Liver (tissue), 9 donors: ENCODE measurements around the gene CDH7. TPM values are rescaled to one million over a fixed set of nuclear protein-coding genes. Genes with fewer than 3 reads are reported as not detected.

Experiments used
- DNase-seq: peaks from one replicate; pipeline ENCODE4 v3.0.0-alpha.2; 2017; ENCODE audit warnings: low spot score
- H3K27ac ChIP-seq, 2 donors: one replicate each; pipeline ENCODE4 v1.7.0; 2013; ENCODE audit warnings: inconsistent platforms in 2 of 2, low read length in 2 of 2, control low read depth in 1 of 2, low read depth in 1 of 2, mild to moderate bottlenecking in 1 of 2
- H3K27me3 ChIP-seq, 4 donors: one replicate each; pipeline versions ENCODE4 v1.6.1 to v1.7.0; 2013; ENCODE audit warnings: low read length in 3 of 4, inconsistent platforms in 1 of 4, mild to moderate bottlenecking in 1 of 4, moderate library complexity in 1 of 4; ENCODE audit not compliant: control insufficient read depth in 4 of 4, insufficient read depth in 4 of 4
- H3K36me3 ChIP-seq, 4 donors: one replicate each; pipeline versions ENCODE4 v1.6.1 to v1.7.0; 2013; ENCODE audit warnings: low read length in 3 of 4, mild to moderate bottlenecking in 3 of 4, low read depth in 1 of 4, moderate library complexity in 1 of 4; ENCODE audit not compliant: control insufficient read depth in 4 of 4, insufficient read depth in 3 of 4
- H3K4me1 ChIP-seq, 4 donors: one replicate each; pipeline versions ENCODE4 v1.6.1 to v1.7.0; 2013; ENCODE audit warnings: low read length in 3 of 4, mild to moderate bottlenecking in 3 of 4, moderate library complexity in 1 of 4; ENCODE audit not compliant: control insufficient read depth in 4 of 4, insufficient read depth in 4 of 4
- H3K4me3 ChIP-seq, 3 donors: one replicate each; pipeline versions ENCODE4 v1.6.1 to v1.7.0; 2013; ENCODE audit warnings: low read length in 3 of 3, control low read depth in 1 of 3, low read depth in 1 of 3, mild to moderate bottlenecking in 1 of 3
- H3K9ac ChIP-seq, 2 donors: one replicate each; pipeline ENCODE4 v1.7.0; 2013; ENCODE audit warnings: low read length in 2 of 2, mild to moderate bottlenecking in 2 of 2, moderate library complexity in 2 of 2, control low read depth in 1 of 2, low read depth in 1 of 2
- H3K9me3 ChIP-seq, 4 donors: one replicate each; pipeline versions ENCODE4 v1.6.1 to v1.7.0; 2013; ENCODE audit warnings: low read length in 3 of 4; ENCODE audit not compliant: control insufficient read depth in 4 of 4
- FOXA1 ChIP-seq: IDR thresholded peaks from 2 replicates; pipeline ENCODE4 v1.6.1; 2016; ENCODE audit warnings: antibody characterized with exemption
- FOXA2 ChIP-seq: IDR thresholded peaks from 2 replicates; pipeline ENCODE4 v1.6.1; 2016; ENCODE audit warnings: antibody characterized with exemption
- GABPA ChIP-seq, 2 donors: IDR thresholded peaks in 1 of 2; conservative IDR thresholded peaks in 1 of 2; 2 replicates each; pipeline ENCODE4 v1.6.1; 2016; ENCODE audit warnings: antibody characterized with exemption in 2 of 2, mild to moderate bottlenecking in 1 of 2, moderate library complexity in 1 of 2
- HNF4A ChIP-seq, 2 donors: conservative IDR thresholded peaks; 2 replicates each; pipeline ENCODE4 v1.6.1; 2016; ENCODE audit warnings: antibody characterized with exemption in 2 of 2, mild to moderate bottlenecking in 2 of 2
- HNF4G ChIP-seq: IDR thresholded peaks from 2 replicates; pipeline ENCODE4 v1.6.1; 2016; ENCODE audit warnings: antibody characterized with exemption
- JUND ChIP-seq, 2 donors: IDR thresholded peaks; 2 replicates each; pipeline ENCODE4 v1.6.1; 2016; ENCODE audit warnings: antibody characterized with exemption in 2 of 2
- NR2F2 ChIP-seq: IDR thresholded peaks from 2 replicates; pipeline ENCODE4 v1.6.1; 2016; ENCODE audit warnings: antibody characterized with exemption
- RAD21 ChIP-seq, 2 donors: IDR thresholded peaks; 2 replicates each; pipeline ENCODE4 v1.6.1; 2016; ENCODE audit warnings: antibody characterized with exemption in 2 of 2, mild to moderate bottlenecking in 2 of 2
- RXRA ChIP-seq, 2 donors: IDR thresholded peaks; 2 replicates each; pipeline ENCODE4 v1.6.1; 2017 to 2018; ENCODE audit warnings: antibody characterized with exemption in 2 of 2, mild to moderate bottlenecking in 1 of 2
- SP1 ChIP-seq: IDR thresholded peaks from 2 replicates; pipeline ENCODE4 v1.6.1; 2018; ENCODE audit warnings: antibody characterized with exemption, mild to moderate bottlenecking
- TAF1 ChIP-seq: conservative IDR thresholded peaks from 2 replicates; pipeline ENCODE4 v1.6.1; 2016; ENCODE audit warnings: antibody characterized with exemption, mild to moderate bottlenecking
- YY1 ChIP-seq: IDR thresholded peaks from 2 replicates; pipeline ENCODE4 v1.6.1; 2016; ENCODE audit warnings: antibody characterized with exemption, mild to moderate bottlenecking
- WGBS: extraction: QIAGEN DNeasy Blood & Tissue Kit; methylation state at CpG from one replicate; pipeline ENCODE4 v1.1.7; 2013; 5-methylcytosine and 5-hydroxymethylcytosine counted together
- polyA plus RNA-seq, 2 donors: library from polyadenylated mRNA; stranded (reverse) in 1 of 2; unstranded in 1 of 2; fragments of 200-250 nt in 1 of 2; fragments of >200 nt in 1 of 2; fragmentation: Nextera tagmentation in 1 of 2; extraction: Ambion mirVana in 1 of 2; gene quantifications; one replicate each; pipeline versions ENCODE4 v1.2.1 to v1.2.3, GENCODE V29; 2013 to 2015
- total RNA-seq, 2 donors: library from RNA; depleted of rRNA; stranded (reverse); fragments of >200 nt; gene quantifications; one replicate each; pipeline ENCODE4 v1.2.3, GENCODE V29; 2014
- TF ChIP-seq, protein P1 (sequence below): IDR thresholded peaks from 2 replicates; pipeline ENCODE4 v1.6.1; 2016; ENCODE audit warnings: antibody characterized with exemption
- TF ChIP-seq, protein P2 (sequence below): IDR thresholded peaks from 2 replicates; pipeline ENCODE4 v1.6.1; 2016; ENCODE audit warnings: antibody characterized with exemption, mild to moderate bottlenecking
- TF ChIP-seq, protein P3 (sequence below): fragments of 150-350 bp; IDR thresholded peaks from 2 replicates; pipeline ENCODE4 v1.5.1; 2017; ENCODE audit warnings: improper control_type of control experiment, low read depth, low read length; ENCODE audit not compliant: missing input control
- TF ChIP-seq, protein P4 (sequence below): IDR thresholded peaks from 2 replicates; pipeline ENCODE4 v1.6.1; 2016; ENCODE audit warnings: antibody characterized with exemption
- donor health status: healthy.
- donor health status: healthy.
- donor health status: healthy.
- donor health status: healthy.
- donor health status: healthy.

CDH7 gene
- total and polyA plus RNA-seq, 4 donors: under 0.01 TPM; not detected in 3

DNA sequence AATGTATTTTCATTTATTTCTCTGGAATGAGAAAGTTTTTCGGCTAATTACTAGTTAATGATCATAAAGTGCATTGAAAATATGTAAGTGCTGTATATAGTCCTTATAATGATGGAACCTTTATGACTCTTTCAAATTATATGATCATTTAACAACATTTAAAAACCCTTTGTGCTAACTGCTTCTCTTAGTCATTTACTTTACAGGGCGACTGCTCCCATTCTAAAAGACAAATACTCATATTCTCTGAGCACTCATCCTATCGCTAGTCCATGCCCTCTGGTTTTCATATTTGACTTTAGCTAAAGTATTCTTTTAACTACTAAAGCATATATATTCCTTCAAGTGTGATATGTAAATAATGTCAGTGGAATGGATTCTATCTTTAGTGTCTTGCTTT is 168.2 kb downstream of the CDH7 start:
- no peaks in the 10 kb centered on the region for H3K36me3 ChIP-seq
- 69% methylated on average over 3 of the region's 3 CpGs for WGBS
- no peaks in the 10 kb centered on the region for H3K4me1 ChIP-seq
- no peak overlapping the region for H3K4me3 ChIP-seq
- no peak overlapping the region for H3K27ac ChIP-seq
- DNase-seq: no peak
- H3K27me3 ChIP-seq: peaks cover 0 to 2% (median 0%) of the 10 kb centered on the region in 4 donors
- no peaks in the 10 kb centered on the region for H3K9me3 ChIP-seq
- no peak for TF ChIP-seq GABPA (IDR thresholded peaks at IDR 0.05 in 1 of 2, conservative IDR thresholded peaks at IDR 0.05 in 1 of 2)
- TF ChIP-seq JUND (IDR thresholded peaks at IDR 0.05): no peak
- TF ChIP-seq, protein P1, sequence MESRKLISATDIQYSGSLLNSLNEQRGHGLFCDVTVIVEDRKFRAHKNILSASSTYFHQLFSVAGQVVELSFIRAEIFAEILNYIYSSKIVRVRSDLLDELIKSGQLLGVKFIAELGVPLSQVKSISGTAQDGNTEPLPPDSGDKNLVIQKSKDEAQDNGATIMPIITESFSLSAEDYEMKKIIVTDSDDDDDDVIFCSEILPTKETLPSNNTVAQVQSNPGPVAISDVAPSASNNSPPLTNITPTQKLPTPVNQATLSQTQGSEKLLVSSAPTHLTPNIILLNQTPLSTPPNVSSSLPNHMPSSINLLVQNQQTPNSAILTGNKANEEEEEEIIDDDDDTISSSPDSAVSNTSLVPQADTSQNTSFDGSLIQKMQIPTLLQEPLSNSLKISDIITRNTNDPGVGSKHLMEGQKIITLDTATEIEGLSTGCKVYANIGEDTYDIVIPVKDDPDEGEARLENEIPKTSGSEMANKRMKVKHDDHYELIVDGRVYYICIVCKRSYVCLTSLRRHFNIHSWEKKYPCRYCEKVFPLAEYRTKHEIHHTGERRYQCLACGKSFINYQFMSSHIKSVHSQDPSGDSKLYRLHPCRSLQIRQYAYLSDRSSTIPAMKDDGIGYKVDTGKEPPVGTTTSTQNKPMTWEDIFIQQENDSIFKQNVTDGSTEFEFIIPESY: no peak
- TF ChIP-seq FOXA1: no peak
- TF ChIP-seq, protein P2, sequence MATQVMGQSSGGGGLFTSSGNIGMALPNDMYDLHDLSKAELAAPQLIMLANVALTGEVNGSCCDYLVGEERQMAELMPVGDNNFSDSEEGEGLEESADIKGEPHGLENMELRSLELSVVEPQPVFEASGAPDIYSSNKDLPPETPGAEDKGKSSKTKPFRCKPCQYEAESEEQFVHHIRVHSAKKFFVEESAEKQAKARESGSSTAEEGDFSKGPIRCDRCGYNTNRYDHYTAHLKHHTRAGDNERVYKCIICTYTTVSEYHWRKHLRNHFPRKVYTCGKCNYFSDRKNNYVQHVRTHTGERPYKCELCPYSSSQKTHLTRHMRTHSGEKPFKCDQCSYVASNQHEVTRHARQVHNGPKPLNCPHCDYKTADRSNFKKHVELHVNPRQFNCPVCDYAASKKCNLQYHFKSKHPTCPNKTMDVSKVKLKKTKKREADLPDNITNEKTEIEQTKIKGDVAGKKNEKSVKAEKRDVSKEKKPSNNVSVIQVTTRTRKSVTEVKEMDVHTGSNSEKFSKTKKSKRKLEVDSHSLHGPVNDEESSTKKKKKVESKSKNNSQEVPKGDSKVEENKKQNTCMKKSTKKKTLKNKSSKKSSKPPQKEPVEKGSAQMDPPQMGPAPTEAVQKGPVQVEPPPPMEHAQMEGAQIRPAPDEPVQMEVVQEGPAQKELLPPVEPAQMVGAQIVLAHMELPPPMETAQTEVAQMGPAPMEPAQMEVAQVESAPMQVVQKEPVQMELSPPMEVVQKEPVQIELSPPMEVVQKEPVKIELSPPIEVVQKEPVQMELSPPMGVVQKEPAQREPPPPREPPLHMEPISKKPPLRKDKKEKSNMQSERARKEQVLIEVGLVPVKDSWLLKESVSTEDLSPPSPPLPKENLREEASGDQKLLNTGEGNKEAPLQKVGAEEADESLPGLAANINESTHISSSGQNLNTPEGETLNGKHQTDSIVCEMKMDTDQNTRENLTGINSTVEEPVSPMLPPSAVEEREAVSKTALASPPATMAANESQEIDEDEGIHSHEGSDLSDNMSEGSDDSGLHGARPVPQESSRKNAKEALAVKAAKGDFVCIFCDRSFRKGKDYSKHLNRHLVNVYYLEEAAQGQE: no peak
- TF ChIP-seq RXRA (IDR thresholded peaks at IDR 0.05): no peak
- no peak for TF ChIP-seq NR2F2
- TF ChIP-seq TAF1: no peak
- TF ChIP-seq YY1: no peak
- no peak for TF ChIP-seq HNF4G
- H3K9ac ChIP-seq: no peak overlapping the region

DNA sequence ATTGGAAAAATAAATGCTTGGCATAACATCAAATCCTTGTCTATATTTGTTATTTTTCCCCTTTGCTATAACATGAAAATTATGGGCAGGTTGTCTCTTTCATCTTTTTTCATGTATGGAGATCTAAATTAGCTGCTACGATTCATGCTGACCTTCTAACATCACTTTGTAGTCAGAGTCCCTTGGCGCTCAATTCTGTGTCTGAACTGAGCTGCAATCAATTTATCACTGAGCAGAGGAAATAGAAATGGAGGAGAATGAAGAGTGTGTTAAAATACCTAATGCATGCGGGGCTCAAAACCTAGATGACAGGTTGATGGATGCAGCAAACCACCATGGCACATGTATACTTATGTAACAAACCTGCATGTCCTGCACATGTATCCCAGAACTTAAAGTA is 168.9 kb downstream of the CDH7 start:
- H3K27ac ChIP-seq: no peak overlapping the region
- 60% methylated on average over 3 of the region's 3 CpGs for WGBS
- DNase-seq: no peak

More for the DNA sequence above, 168.9 kb downstream of the CDH7 start:
- no peaks in the 10 kb centered on the region for H3K4me1 ChIP-seq
- TF ChIP-seq YY1 (no peak), TAF1 (no peak), FOXA2 (no peak), HNF4A (conservative IDR thresholded peaks at IDR 0.05) (no peak), NR2F2 (no peak), RAD21 (IDR thresholded peaks at IDR 0.05) (no peak), FOXA1 (no peak), GABPA (IDR thresholded peaks at IDR 0.05 in 1 of 2, conservative IDR thresholded peaks at IDR 0.05 in 1 of 2) (no peak), SP1 (no peak), HNF4G (no peak)
- TF ChIP-seq, protein P1: no peak
- TF ChIP-seq, protein P2: no peak
- TF ChIP-seq, protein P3, sequence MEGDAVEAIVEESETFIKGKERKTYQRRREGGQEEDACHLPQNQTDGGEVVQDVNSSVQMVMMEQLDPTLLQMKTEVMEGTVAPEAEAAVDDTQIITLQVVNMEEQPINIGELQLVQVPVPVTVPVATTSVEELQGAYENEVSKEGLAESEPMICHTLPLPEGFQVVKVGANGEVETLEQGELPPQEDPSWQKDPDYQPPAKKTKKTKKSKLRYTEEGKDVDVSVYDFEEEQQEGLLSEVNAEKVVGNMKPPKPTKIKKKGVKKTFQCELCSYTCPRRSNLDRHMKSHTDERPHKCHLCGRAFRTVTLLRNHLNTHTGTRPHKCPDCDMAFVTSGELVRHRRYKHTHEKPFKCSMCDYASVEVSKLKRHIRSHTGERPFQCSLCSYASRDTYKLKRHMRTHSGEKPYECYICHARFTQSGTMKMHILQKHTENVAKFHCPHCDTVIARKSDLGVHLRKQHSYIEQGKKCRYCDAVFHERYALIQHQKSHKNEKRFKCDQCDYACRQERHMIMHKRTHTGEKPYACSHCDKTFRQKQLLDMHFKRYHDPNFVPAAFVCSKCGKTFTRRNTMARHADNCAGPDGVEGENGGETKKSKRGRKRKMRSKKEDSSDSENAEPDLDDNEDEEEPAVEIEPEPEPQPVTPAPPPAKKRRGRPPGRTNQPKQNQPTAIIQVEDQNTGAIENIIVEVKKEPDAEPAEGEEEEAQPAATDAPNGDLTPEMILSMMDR: no peak
- TF ChIP-seq, protein P4, sequence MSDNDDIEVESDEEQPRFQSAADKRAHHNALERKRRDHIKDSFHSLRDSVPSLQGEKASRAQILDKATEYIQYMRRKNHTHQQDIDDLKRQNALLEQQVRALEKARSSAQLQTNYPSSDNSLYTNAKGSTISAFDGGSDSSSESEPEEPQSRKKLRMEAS: no peak
- H3K27me3 ChIP-seq: peaks cover 0 to 2% (median 0%) of the 10 kb centered on the region in 4 donors
- H3K36me3 ChIP-seq: no peaks in the 10 kb centered on the region
- no peak overlapping the region for H3K9ac ChIP-seq
- H3K4me3 ChIP-seq: no peak overlapping the region
- H3K9me3 ChIP-seq: no peaks in the 10 kb centered on the region
